Spleen (tissue), 11 donors: Measurements from ENCODE around the gene HPSE2. TPM values are rescaled to one million over a fixed set of nuclear protein-coding genes. Genes with fewer than 3 reads are reported as not detected.

ENCODE experiments used
- DNase-seq: peaks from one replicate; pipeline ENCODE4 v3.0.0-alpha.2; 2020
- H3K27ac ChIP-seq, 8 donors: fragments of 200-600 bp; sonication (generic) in 7 of 8; 1 replicate in 4 of 8; 2 replicates in 4 of 8; pipeline versions ENCODE4 v1.5.0 to v1.8.0; 2016 to 2021; ENCODE audit warnings: inconsistent platforms in 4 of 8, mild to moderate bottlenecking in 4 of 8, moderate library complexity in 1 of 8
- H3K27me3 ChIP-seq, 7 donors: fragments of 200-600 bp; sonication (generic) in 6 of 7; replicated peaks in 1 of 7; 1 replicate in 4 of 7; 2 replicates in 3 of 7; pipeline versions ENCODE4 v1.5.0 to v1.8.0; 2016 to 2021; ENCODE audit warnings: inconsistent platforms in 3 of 7, mild to moderate bottlenecking in 1 of 7
- H3K36me3 ChIP-seq, 6 donors: fragments of 200-600 bp; sonication (generic) in 5 of 6; 1 replicate in 4 of 6; 2 replicates in 2 of 6; pipeline versions ENCODE4 v1.5.0 to v1.8.0; 2016 to 2021; ENCODE audit warnings: inconsistent platforms in 2 of 6
- H3K4me1 ChIP-seq, 6 donors: fragments of 200-600 bp; sonication (generic) in 5 of 6; 1 replicate in 3 of 6; 2 replicates in 3 of 6; pipeline versions ENCODE4 v1.5.0 to v1.8.0; 2016 to 2021; ENCODE audit warnings: inconsistent platforms in 3 of 6
- H3K4me3 ChIP-seq, 8 donors: fragments of 200-600 bp; sonication (generic) in 7 of 8; 1 replicate in 4 of 8; 2 replicates in 4 of 8; pipeline versions ENCODE4 v1.5.0 to v1.8.0; 2016 to 2021; ENCODE audit warnings: inconsistent platforms in 4 of 8, mild to moderate bottlenecking in 4 of 8, moderate library complexity in 2 of 8
- H3K9me3 ChIP-seq, 8 donors: fragments of 200-600 bp; sonication (generic) in 7 of 8; 1 replicate in 4 of 8; 2 replicates in 4 of 8; pipeline versions ENCODE4 v1.5.0 to v1.8.0; 2016 to 2021; ENCODE audit warnings: inconsistent platforms in 4 of 8
- CTCF ChIP-seq, 11 experiments: fragments of 200-600 bp in 7 of 11; fragments of 450-650 bp in 4 of 11; sonication (generic) in 4 of 11; IDR thresholded peaks in 8 of 11; conservative IDR thresholded peaks in 3 of 11; 1 replicate in 7 of 11; 2 replicates in 4 of 11; pipeline versions ENCODE4 v1.4.0 to v1.8.0; 2016 to 2021; ENCODE audit warnings: antibody characterized with exemption in 11 of 11, inconsistent platforms in 4 of 11, mild to moderate bottlenecking in 1 of 11
- POLR2A ChIP-seq, 3 donors: fragments of 450-650 bp; IDR thresholded peaks; one replicate each; pipeline ENCODE4 v1.5.1; 2017; ENCODE audit warnings: antibody characterized with exemption in 3 of 3, mild to moderate bottlenecking in 1 of 3
- POLR2AphosphoS5 ChIP-seq, 3 donors: sonication (generic); formaldehyde crosslinking; IDR thresholded peaks; one replicate each; pipeline ENCODE4 v1.5.1; 2017; ENCODE audit warnings: antibody characterized with exemption in 3 of 3
- WGBS, 5 donors: extraction: QIAGEN DNeasy Blood & Tissue Kit in 3 of 5; methylation state at CpG; one replicate each; pipeline versions ENCODE4 v1.1.5 to v1.1.7; 2013 to 2018; 5-methylcytosine and 5-hydroxymethylcytosine counted together
- intact Hi-C: fragments of 100-400 bp; cut with DNase I; formaldehyde crosslinking; loops from one replicate; pipeline ENCODE4 v1.15.0; 2023; ENCODE audit warnings: low total_unique reads
- polyA plus RNA-seq, 3 donors: library from polyadenylated mRNA; stranded (reverse); fragments of 200-250 nt; gene quantifications; one replicate each; pipeline ENCODE4 v1.2.1, GENCODE V29; 2013
- total RNA-seq, 7 donors: library from RNA; depleted of rRNA in 3 of 7; stranded (reverse); fragments of >200 nt in 3 of 7; fragmentation: NEBNext Ultra II Directional in 4 of 7; extraction: Animal tissue kit (Norgen Biotek cat#: 25700) in 4 of 7; gene quantifications; one replicate each; pipeline versions ENCODE4 v1.1.0 to v1.2.1, GENCODE V29; 2016 to 2021
- donor health status: healthy with polysubstance abuse.
- donor health status: DM: no; HTN: no; CAD: no; lungs with moderate emphysema.
- donor health status: DM: no; HTN: no; CAD: no.
- donor health status: Bipolar disorder and iron deficiency.
- donor health status: healthy.
- donor health status: DM: no; HTN: no; CAD: no.
- donor health status: DM: yes; HTN: yes; CAD: no.

HPSE2 gene
- total and polyA plus RNA-seq, 10 donors: 0.02 to 0.64 (median 0.03) TPM; not detected in 5

GRCh38 chr10:98655492-98655891, 580.2 kb downstream of the HPSE2 start:
- no peaks in the 10 kb centered on the region for H3K9me3 ChIP-seq
- no peaks in the 10 kb centered on the region for H3K36me3 ChIP-seq
- no peak overlapping the region for H3K4me3 ChIP-seq
- no peaks in the 10 kb centered on the region for H3K4me1 ChIP-seq
- DNase-seq: no peak
- no peaks in the 10 kb centered on the region for H3K27me3 ChIP-seq
- TF ChIP-seq CTCF (IDR thresholded peaks at IDR 0.05 in 8 of 11, conservative IDR thresholded peaks at IDR 0.05 in 3 of 11): no peak
- no peak for TF ChIP-seq POLR2AphosphoS5 (IDR thresholded peaks at IDR 0.05)
- intact Hi-C loops: no loop called here
- no peak overlapping the region for H3K27ac ChIP-seq

- H3K36me3 ChIP-seq: no peaks in the 10 kb centered on the region
- 40 to 64% (median 54%) methylated on average over 2 of the region's 2 CpGs for WGBS, 5 donors
Measured at GRCh38 chr10:98649170-98649569, 586.5 kb downstream of the HPSE2 start.

GRCh38 chr10:98646998-98647917, 588.4 kb downstream of the HPSE2 start:
- no peak for TF ChIP-seq POLR2AphosphoS5 (IDR thresholded peaks at IDR 0.05)
- TF ChIP-seq POLR2A (IDR thresholded peaks at IDR 0.05): no peak
- TF ChIP-seq CTCF (IDR thresholded peaks at IDR 0.05 in 8 of 11, conservative IDR thresholded peaks at IDR 0.05 in 3 of 11): no peak
- no peaks in the 10 kb centered on the region for H3K4me1 ChIP-seq
- 38 to 48% (median 40%) methylated on average over 6 of the region's 6 CpGs for WGBS, 5 donors
- no peak overlapping the region for H3K4me3 ChIP-seq
- H3K27me3 ChIP-seq: peaks cover 0 to 25% (median 0%) of the 10 kb centered on the region in 7 donors
- no peak overlapping the region for H3K27ac ChIP-seq
- H3K9me3 ChIP-seq: no peaks in the 10 kb centered on the region
- no peaks in the 10 kb centered on the region for H3K36me3 ChIP-seq
- DNase-seq: no peak
- intact Hi-C loops: no loop called here

More at GRCh38 chr10:98649170-98649569, 586.5 kb downstream of the HPSE2 start:
- Histone ChIP-seq H3K4me3 (no peak overlapping the region), H3K9me3 (no peaks in the 10 kb centered on the region), H3K4me1 (no peaks in the 10 kb centered on the region), H3K27ac (no peak overlapping the region), H3K27me3 (peaks cover 0 to 24% (median 0%) of the 10 kb centered on the region in 7 donors)
- intact Hi-C loops: no loop called here
- no peak for DNase-seq
- TF ChIP-seq CTCF (IDR thresholded peaks at IDR 0.05 in 8 of 11, conservative IDR thresholded peaks at IDR 0.05 in 3 of 11) (no peak), POLR2AphosphoS5 (IDR thresholded peaks at IDR 0.05) (no peak), POLR2A (IDR thresholded peaks at IDR 0.05) (no peak)

- no peak overlapping the region for H3K4me3 ChIP-seq
- peaks cover 0 to 25% (median 0%) of the 10 kb centered on the region in 7 donors for H3K27me3 ChIP-seq
- H3K36me3 ChIP-seq: no peaks in the 10 kb centered on the region
- intact Hi-C loops: no loop called here
- H3K4me1 ChIP-seq: no peaks in the 10 kb centered on the region
- no peak for DNase-seq
- TF ChIP-seq POLR2AphosphoS5 (IDR thresholded peaks at IDR 0.05) (no peak), CTCF (IDR thresholded peaks at IDR 0.05 in 8 of 11, conservative IDR thresholded peaks at IDR 0.05 in 3 of 11) (no peak), POLR2A (IDR thresholded peaks at IDR 0.05) (no peak)
- WGBS, 5 donors: 70 to 88% (median 79%) methylated on average over 1 of the region's 1 CpG
- no peaks in the 10 kb centered on the region for H3K9me3 ChIP-seq
- no peak overlapping the region for H3K27ac ChIP-seq
Measured at GRCh38 chr10:98644466-98644865, 591.2 kb downstream of the HPSE2 start.
